Testis (tissue), 2 donors: ENCODE measurements around the gene SLC9A9.

Source experiments
- POLR2A ChIP-seq: fragments of 450-650 bp; IDR thresholded peaks from one replicate; pipeline ENCODE4 v1.6.1; 2017; ENCODE audit warnings: antibody characterized with exemption, mild to moderate bottlenecking, moderate library complexity
- TF ChIP-seq, protein P1 (sequence below), 3 experiments: fragments of 450-650 bp in 2 of 3; fragments of 200-600 bp in 1 of 3; sonication (generic) in 1 of 3; IDR thresholded peaks; one replicate each; pipeline ENCODE4 v1.5.1; 2016 to 2019; ENCODE audit warnings: antibody characterized with exemption in 3 of 3, mild to moderate bottlenecking in 2 of 3, moderate library complexity in 1 of 3

DNA sequence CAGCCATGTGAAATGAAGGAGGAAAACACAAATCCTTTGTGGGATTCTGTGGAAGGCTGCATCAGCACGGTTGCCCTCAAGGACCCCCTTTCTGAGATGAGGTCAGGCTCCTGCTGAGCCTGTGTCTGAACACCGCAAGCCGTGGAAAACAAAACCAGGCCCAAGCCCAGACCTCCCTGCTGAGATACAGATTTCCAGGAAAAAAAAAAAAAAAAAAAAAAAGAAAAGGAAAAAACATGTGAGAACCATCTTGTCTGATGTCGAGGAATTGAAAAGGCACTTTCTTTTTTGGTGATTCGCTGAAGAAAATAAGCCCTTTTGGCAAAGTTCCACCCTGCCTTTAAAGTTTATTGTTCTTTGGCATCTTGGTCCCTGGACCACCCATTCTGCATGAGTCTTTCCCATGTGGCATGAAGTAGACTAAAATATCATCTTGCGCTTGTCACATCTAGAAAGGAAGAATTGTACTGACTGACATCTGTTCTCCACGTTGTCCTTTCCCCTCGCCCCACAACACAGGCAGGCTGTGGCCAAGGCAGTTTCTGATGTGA is 611.1 kb downstream of the SLC9A9 start:
- TF ChIP-seq, protein P1, sequence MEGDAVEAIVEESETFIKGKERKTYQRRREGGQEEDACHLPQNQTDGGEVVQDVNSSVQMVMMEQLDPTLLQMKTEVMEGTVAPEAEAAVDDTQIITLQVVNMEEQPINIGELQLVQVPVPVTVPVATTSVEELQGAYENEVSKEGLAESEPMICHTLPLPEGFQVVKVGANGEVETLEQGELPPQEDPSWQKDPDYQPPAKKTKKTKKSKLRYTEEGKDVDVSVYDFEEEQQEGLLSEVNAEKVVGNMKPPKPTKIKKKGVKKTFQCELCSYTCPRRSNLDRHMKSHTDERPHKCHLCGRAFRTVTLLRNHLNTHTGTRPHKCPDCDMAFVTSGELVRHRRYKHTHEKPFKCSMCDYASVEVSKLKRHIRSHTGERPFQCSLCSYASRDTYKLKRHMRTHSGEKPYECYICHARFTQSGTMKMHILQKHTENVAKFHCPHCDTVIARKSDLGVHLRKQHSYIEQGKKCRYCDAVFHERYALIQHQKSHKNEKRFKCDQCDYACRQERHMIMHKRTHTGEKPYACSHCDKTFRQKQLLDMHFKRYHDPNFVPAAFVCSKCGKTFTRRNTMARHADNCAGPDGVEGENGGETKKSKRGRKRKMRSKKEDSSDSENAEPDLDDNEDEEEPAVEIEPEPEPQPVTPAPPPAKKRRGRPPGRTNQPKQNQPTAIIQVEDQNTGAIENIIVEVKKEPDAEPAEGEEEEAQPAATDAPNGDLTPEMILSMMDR (IDR thresholded peaks at IDR 0.05), result no peak
- TF ChIP-seq POLR2A, result no peak
